Brain microvascular endothelial cell (primary cell): Measurements from ENCODE around the gene ZBTB20.

Experiments
- DNase-seq: peaks from one replicate; pipeline ENCODE4 v3.0.0-alpha.2; 2020
- H3K27ac ChIP-seq: fragments of 250-450 bp; sonication (Bioruptor Pico); 2 replicates; pipeline ENCODE4 v1.5.1; 2020; ENCODE audit warnings: mild to moderate bottlenecking, moderate library complexity
- H3K27me3 ChIP-seq: fragments of 250-450 bp; sonication (Bioruptor Pico); replicated peaks from 2 replicates; pipeline ENCODE4 v1.5.1; 2020; ENCODE audit warnings: mild to moderate bottlenecking
- H3K36me3 ChIP-seq: fragments of 250-450 bp; sonication (Bioruptor Pico); replicated peaks from 2 replicates; pipeline ENCODE4 v1.5.1; 2020; ENCODE audit warnings: mild to moderate bottlenecking
- H3K4me3 ChIP-seq: 2 replicates; pipeline ENCODE4 v1.5.1; 2011; ENCODE audit warnings: low read depth, mild to moderate bottlenecking, control low read depth, low read length, moderate library complexity
- CTCF ChIP-seq: IDR thresholded peaks from 2 replicates; pipeline ENCODE4 v1.5.1; 2011; ENCODE audit warnings: low read depth, mild to moderate bottlenecking, moderate library complexity, low read length, control low read depth, inconsistent platforms; ENCODE audit errors: missing control alignments
- in situ Hi-C: cut with HindIII; loops from 2 replicates; pipeline ENCODE4 v1.10.0; 2017; ENCODE audit warnings: low sequenced_read_pairs, low pct_ligation_motif_present

The ZBTB20 gene

GRCh38 chr3:114584734-114585371 is 562.2 kb downstream of the ZBTB20 start:
- Histone ChIP-seq H3K36me3 (no peaks in the 10 kb centered on the region), H3K27ac (no peak overlapping the region), H3K27me3 (no peaks in the 10 kb centered on the region), H3K4me3 (no peak overlapping the region)
- in situ Hi-C loops: no loop called here
- no peak for TF ChIP-seq CTCF
- DNase-seq: no peak

DNA sequence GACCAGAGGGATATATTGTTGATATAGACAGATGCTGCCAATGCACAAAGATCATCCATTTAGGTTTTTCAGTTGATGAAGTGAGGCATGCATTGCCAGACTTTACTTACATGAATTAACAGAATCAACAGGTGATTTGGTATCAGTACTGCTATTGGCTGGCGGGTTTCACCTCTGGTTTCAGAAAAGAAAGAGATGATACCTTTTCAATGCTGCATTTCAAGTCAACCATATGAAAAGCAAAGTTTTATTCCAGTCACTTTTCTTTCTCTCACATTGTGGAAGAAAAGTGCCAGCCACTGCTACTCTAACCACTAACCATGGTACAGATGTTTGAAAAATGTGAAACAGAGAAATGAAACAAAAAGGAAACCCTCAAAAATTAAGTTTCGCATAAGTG is 564.2 kb downstream of the ZBTB20 start:
- H3K36me3 ChIP-seq: no peaks in the 10 kb centered on the region
- no peak for DNase-seq
- in situ Hi-C loops: no loop called here
- H3K27me3 ChIP-seq: no peaks in the 10 kb centered on the region
- no peak overlapping the region for H3K4me3 ChIP-seq
- no peak for TF ChIP-seq CTCF
- no peak overlapping the region for H3K27ac ChIP-seq

DNA sequence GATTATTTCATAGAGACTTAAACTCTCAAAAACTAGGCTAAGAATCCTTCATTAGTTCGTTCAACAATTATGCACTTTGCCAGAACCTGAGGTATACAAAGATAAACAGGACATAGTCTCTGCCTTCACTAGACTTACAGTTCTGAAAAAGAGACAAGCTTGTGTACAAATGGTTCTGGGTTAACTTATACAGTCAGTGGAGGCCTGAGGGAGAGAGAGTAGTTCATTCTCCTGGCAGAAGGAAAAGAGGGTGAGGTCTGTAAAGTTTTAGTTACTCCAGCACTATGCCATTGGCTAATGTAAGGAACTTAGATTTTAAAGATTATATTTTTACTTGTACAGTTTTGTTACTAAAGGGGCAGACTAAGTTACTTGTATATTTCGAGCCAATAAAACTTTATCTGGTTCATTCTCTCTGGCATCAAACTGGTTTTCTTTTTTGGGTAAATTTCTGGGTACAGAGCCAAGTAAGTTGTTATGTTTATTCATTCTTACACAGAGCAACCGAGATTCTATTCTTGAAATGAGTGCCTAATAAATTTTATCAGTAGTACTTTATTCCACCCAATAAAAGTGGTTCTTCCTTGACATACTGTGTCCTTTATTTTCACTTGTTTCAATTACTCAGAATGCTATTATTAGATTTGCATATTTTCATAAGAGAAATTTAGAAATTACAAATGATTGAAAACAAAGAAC is 574.6 kb downstream of the ZBTB20 start:
- Histone ChIP-seq H3K4me3 (no peak overlapping the region), H3K27ac (no peak overlapping the region), H3K27me3 (no peaks in the 10 kb centered on the region), H3K36me3 (no peaks in the 10 kb centered on the region)
- no peak for TF ChIP-seq CTCF
- no peak for DNase-seq
- in situ Hi-C loops: no loop called here

DNA sequence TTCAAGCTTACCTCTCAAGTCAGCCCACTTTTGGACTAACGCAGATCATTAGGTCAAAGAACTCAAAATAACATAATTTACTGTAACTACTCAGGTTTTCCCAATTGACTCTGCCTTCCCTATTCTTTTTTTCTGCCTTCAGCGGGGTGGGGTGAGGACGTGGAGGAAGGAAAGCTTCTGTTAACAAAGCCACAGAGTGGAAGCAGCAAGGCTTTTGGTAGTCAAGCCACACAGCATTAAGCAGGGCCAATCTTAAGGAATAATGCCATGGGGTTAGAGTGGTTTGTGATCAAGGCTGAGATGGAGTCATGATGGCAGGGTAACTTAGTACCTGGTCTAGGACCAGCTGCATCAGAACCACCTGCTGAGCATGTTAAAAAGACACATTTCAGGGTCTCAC is 575.7 kb downstream of the ZBTB20 start:
- in situ Hi-C loops: no loop called here
- no peak for TF ChIP-seq CTCF
- Histone ChIP-seq H3K36me3 (no peaks in the 10 kb centered on the region), H3K4me3 (no peak overlapping the region), H3K27ac (no peak overlapping the region), H3K27me3 (no peaks in the 10 kb centered on the region)
- no peak for DNase-seq

DNA sequence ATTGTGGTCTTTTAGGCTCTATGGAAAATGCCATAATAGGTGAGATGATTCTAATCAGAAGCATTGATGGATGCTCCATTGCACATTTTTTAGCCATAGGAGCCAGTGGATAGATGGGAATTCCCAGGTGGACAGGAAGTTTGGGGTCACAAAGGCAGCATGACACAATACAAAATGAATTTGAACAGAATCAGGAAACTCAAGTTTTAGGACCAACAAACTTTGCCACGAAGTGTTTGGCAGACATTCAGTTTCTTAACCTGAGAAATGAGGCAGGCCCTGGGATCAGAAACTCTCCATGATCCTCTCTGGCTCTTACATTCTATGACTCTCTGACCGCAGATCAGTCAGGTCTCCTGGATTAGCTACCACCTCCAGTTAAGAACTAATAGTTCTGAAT is 577.9 kb downstream of the ZBTB20 start:
- no peak for TF ChIP-seq CTCF
- in situ Hi-C loops: no loop called here
- DNase-seq: no peak
- H3K36me3 ChIP-seq: no peaks in the 10 kb centered on the region
- H3K27ac ChIP-seq: no peak overlapping the region
- no peak overlapping the region for H3K4me3 ChIP-seq
- H3K27me3 ChIP-seq: no peaks in the 10 kb centered on the region
